WTC11 (cell line): ENCODE measurements around the gene FAT4. TPM values are rescaled to one million over a fixed set of nuclear protein-coding genes. Genes with fewer than 3 reads are reported as not detected.

Experiments used
- ATAC-seq: fragments of 200-7000 bp; cut with Tn5 transposase; 2 replicates; pipeline ENCODE4 v1.10.0; 2021; ENCODE audit warnings: mild to moderate bottlenecking, moderate library complexity
- CTCF ChIA-PET: fragments of 300-600 bp; sonication (Branson Sonifier 250); formaldehyde crosslinking; loops from one replicate; lab custom pipeline; 2021; ENCODE audit warnings: antibody characterized with exemption; lab: Charles Lee
- POLR2A ChIA-PET: fragments of 350-600 bp; sonication (Branson Sonifier 250); formaldehyde crosslinking; loops from one replicate; lab custom pipeline; 2021; ENCODE audit warnings: antibody characterized with exemption; lab: Charles Lee
- DNase-seq: peaks from one replicate; pipeline ENCODE4 v3.0.0; 2021; ENCODE audit warnings: low spot score
- H3K27ac Mint-ChIP-seq: 2 replicates; pipeline ENCODE4 v1.8.0; 2021; ENCODE audit warnings: mixed read lengths
- H3K27me3 Mint-ChIP-seq: 2 replicates; pipeline ENCODE4 v1.8.0; 2021; ENCODE audit warnings: low read depth, mild to moderate bottlenecking, moderate library complexity, mixed read lengths
- H3K36me3 Mint-ChIP-seq: 2 replicates; pipeline ENCODE4 v1.8.0; 2021; ENCODE audit warnings: mixed read lengths
- H3K4me1 Mint-ChIP-seq: 2 replicates; pipeline ENCODE4 v1.8.0; 2022; ENCODE audit warnings: mixed read lengths
- H3K4me3 Mint-ChIP-seq: 2 replicates; pipeline ENCODE4 v1.8.0; 2021; ENCODE audit warnings: mild to moderate bottlenecking, moderate library complexity, mixed read lengths
- H3K9me3 Mint-ChIP-seq: 2 replicates; pipeline ENCODE4 v1.8.0; 2021; ENCODE audit warnings: mixed read lengths
- ARID4B ChIP-seq: sonication (generic); formaldehyde crosslinking; IDR thresholded peaks from 2 replicates; pipeline ENCODE4 v1.8.0; 2023; ENCODE audit warnings: missing genetic modification reagents, mild to moderate bottlenecking, borderline replicate concordance
- ATF1 ChIP-seq: sonication (generic); formaldehyde crosslinking; IDR thresholded peaks from 2 replicates; pipeline ENCODE4 v1.8.1; 2023; ENCODE audit warnings: mild to moderate bottlenecking, moderate library complexity, missing genetic modification reagents
- FOXK1 ChIP-seq: sonication (generic); formaldehyde crosslinking; IDR thresholded peaks from 2 replicates; pipeline ENCODE4 v1.8.0; 2022; ENCODE audit warnings: mild to moderate bottlenecking, moderate library complexity, missing genetic modification reagents
- GABPB1 ChIP-seq: sonication (generic); formaldehyde crosslinking; IDR thresholded peaks from 2 replicates; pipeline ENCODE4 v1.8.1; 2023; ENCODE audit warnings: mild to moderate bottlenecking, missing genetic modification reagents
- GTF2I ChIP-seq: fragments of 250-450 bp; sonication (Bioruptor Pico); conservative IDR thresholded peaks from 2 replicates; pipeline ENCODE4 v1.4.0; 2021; ENCODE audit warnings: mild to moderate bottlenecking
- JUN ChIP-seq: sonication (generic); formaldehyde crosslinking; IDR thresholded peaks from 2 replicates; pipeline ENCODE4 v1.8.0; 2023; ENCODE audit warnings: mild to moderate bottlenecking, missing genetic modification reagents
- MLX ChIP-seq: sonication (generic); formaldehyde crosslinking; IDR thresholded peaks from 2 replicates; pipeline ENCODE4 v1.8.1; 2023; ENCODE audit warnings: mild to moderate bottlenecking, missing genetic modification reagents, moderate library complexity
- NFE2L1 ChIP-seq: sonication (generic); formaldehyde crosslinking; IDR thresholded peaks from 2 replicates; pipeline ENCODE4 v1.8.1; 2023; ENCODE audit warnings: missing genetic modification reagents
- NR1H2 ChIP-seq: sonication (generic); formaldehyde crosslinking; IDR thresholded peaks from 2 replicates; pipeline ENCODE4 v1.9.0; 2021; ENCODE audit warnings: mild to moderate bottlenecking, moderate library complexity, missing genetic modification reagents
- SMAD4 ChIP-seq: sonication (generic); formaldehyde crosslinking; IDR thresholded peaks from 2 replicates; pipeline ENCODE4 v1.8.0; 2022; ENCODE audit warnings: mild to moderate bottlenecking, missing genetic modification reagents
- SOX15 ChIP-seq: fragments of 250-450 bp; sonication (Bioruptor Pico); IDR thresholded peaks from 2 replicates; pipeline ENCODE4 v1.9.0; 2021; ENCODE audit warnings: mild to moderate bottlenecking
- TP53 ChIP-seq: sonication (generic); formaldehyde crosslinking; IDR thresholded peaks from 2 replicates; pipeline ENCODE4 v1.8.1; 2023; ENCODE audit warnings: mild to moderate bottlenecking, missing genetic modification reagents
- ZBTB21 ChIP-seq: sonication (generic); formaldehyde crosslinking; IDR thresholded peaks from 2 replicates; pipeline ENCODE4 v1.8.1; 2023; ENCODE audit warnings: mild to moderate bottlenecking, missing genetic modification reagents, borderline replicate concordance
- ZNF138 ChIP-seq: sonication (generic); formaldehyde crosslinking; conservative IDR thresholded peaks from 2 replicates; pipeline ENCODE4 v1.8.1; 2022; ENCODE audit warnings: mild to moderate bottlenecking, moderate library complexity, missing genetic modification reagents
- total RNA-seq: library from RNA; stranded (reverse); gene quantifications from 3 replicates; pipeline ENCODE4 v1.2.3, GENCODE V29; 2021
- TF ChIP-seq, protein P1 (sequence below): sonication (generic); formaldehyde crosslinking; IDR thresholded peaks from 2 replicates; pipeline ENCODE4 v1.8.0; 2022; ENCODE audit warnings: mild to moderate bottlenecking, missing genetic modification reagents
- TF ChIP-seq, protein P2 (sequence below): fragments of 250-450 bp; sonication (Bioruptor Pico); IDR thresholded peaks from 2 replicates; pipeline ENCODE4 v1.9.0; 2021; ENCODE audit warnings: mild to moderate bottlenecking
- TF ChIP-seq, protein P3 (sequence below): sonication (generic); formaldehyde crosslinking; IDR thresholded peaks from 2 replicates; pipeline ENCODE4 v1.8.0; 2022; ENCODE audit warnings: mild to moderate bottlenecking, missing genetic modification reagents
- TF ChIP-seq, protein P4 (sequence below): fragments of 250-450 bp; sonication (Bioruptor Pico); conservative IDR thresholded peaks from 2 replicates; pipeline ENCODE4 v1.9.0; 2021; ENCODE audit warnings: mild to moderate bottlenecking
- TF ChIP-seq, protein P5 (sequence below): sonication (generic); formaldehyde crosslinking; IDR thresholded peaks from 2 replicates; pipeline ENCODE4 v1.8.0; 2023; ENCODE audit warnings: missing genetic modification reagents

The FAT4 gene
- total RNA-seq, 1 experiment from 2014 or later: 10.5 TPM

GRCh38 chr4:125359960-125360634 is 45.3 kb downstream of the FAT4 start:
- no peak for TF ChIP-seq TP53 (CRISPR knock-in tag)
- no peak for TF ChIP-seq GTF2I (CRISPR knock-in tag)
- TF ChIP-seq, protein P1, sequence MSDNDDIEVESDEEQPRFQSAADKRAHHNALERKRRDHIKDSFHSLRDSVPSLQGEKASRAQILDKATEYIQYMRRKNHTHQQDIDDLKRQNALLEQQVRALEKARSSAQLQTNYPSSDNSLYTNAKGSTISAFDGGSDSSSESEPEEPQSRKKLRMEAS (CRISPR knock-in tag): no peak
- TF ChIP-seq GABPB1 (CRISPR knock-in tag): no peak
- no peak for TF ChIP-seq NFE2L1
- TF ChIP-seq ZBTB21 (CRISPR knock-in tag): no peak
- no peak for TF ChIP-seq SOX15 (CRISPR knock-in tag)
- TF ChIP-seq MLX (CRISPR knock-in tag): no peak
- TF ChIP-seq FOXK1: no peak
- TF ChIP-seq, protein P2, sequence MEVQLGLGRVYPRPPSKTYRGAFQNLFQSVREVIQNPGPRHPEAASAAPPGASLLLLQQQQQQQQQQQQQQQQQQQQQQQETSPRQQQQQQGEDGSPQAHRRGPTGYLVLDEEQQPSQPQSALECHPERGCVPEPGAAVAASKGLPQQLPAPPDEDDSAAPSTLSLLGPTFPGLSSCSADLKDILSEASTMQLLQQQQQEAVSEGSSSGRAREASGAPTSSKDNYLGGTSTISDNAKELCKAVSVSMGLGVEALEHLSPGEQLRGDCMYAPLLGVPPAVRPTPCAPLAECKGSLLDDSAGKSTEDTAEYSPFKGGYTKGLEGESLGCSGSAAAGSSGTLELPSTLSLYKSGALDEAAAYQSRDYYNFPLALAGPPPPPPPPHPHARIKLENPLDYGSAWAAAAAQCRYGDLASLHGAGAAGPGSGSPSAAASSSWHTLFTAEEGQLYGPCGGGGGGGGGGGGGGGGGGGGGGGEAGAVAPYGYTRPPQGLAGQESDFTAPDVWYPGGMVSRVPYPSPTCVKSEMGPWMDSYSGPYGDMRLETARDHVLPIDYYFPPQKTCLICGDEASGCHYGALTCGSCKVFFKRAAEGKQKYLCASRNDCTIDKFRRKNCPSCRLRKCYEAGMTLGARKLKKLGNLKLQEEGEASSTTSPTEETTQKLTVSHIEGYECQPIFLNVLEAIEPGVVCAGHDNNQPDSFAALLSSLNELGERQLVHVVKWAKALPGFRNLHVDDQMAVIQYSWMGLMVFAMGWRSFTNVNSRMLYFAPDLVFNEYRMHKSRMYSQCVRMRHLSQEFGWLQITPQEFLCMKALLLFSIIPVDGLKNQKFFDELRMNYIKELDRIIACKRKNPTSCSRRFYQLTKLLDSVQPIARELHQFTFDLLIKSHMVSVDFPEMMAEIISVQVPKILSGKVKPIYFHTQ (CRISPR knock-in tag): no peak
- TF ChIP-seq SMAD4 (CRISPR knock-in tag): no peak
- TF ChIP-seq NR1H2 (CRISPR knock-in tag): no peak
- TF ChIP-seq, protein P3, sequence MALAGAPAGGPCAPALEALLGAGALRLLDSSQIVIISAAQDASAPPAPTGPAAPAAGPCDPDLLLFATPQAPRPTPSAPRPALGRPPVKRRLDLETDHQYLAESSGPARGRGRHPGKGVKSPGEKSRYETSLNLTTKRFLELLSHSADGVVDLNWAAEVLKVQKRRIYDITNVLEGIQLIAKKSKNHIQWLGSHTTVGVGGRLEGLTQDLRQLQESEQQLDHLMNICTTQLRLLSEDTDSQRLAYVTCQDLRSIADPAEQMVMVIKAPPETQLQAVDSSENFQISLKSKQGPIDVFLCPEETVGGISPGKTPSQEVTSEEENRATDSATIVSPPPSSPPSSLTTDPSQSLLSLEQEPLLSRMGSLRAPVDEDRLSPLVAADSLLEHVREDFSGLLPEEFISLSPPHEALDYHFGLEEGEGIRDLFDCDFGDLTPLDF (CRISPR knock-in tag): no peak
- TF ChIP-seq ZNF138: no peak
- no peak for TF ChIP-seq JUN (CRISPR knock-in tag)
- no peak for TF ChIP-seq ATF1 (CRISPR knock-in tag)
- TF ChIP-seq ARID4B (CRISPR knock-in tag): no peak
- TF ChIP-seq, protein P4, sequence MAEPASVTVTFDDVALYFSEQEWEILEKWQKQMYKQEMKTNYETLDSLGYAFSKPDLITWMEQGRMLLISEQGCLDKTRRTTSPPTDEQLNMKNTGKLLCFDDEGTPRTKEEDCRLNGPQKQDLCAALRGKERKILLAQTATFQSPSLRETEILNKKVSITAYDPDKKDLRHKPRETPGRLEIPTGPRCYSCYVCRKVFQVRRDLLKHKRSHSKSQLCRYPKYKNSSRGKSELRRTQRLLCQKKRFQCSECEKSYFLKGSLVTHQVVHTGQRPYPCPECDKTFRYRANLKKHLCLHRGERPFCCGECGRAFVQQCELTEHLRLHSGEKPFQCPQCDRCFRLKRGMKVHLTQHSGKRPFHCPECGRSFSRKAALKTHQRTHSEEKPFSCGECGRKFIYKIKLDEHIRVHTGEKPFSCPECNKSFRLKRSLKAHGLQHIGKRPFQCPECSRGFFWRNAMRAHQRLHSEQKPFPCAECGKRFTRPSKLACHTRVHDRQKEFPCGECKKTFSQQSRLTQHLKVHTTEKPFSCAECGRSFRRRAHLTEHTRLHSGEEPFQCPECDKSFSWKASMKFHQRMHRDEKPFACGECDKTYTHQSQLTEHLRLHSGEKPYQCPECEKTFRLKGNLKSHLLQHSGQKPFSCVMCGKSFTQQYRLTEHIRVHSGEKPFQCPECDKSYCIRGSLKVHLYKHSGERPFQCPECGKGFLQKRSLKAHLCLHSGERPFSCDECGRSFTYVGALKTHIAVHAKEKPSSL: no peak
- TF ChIP-seq, protein P5, sequence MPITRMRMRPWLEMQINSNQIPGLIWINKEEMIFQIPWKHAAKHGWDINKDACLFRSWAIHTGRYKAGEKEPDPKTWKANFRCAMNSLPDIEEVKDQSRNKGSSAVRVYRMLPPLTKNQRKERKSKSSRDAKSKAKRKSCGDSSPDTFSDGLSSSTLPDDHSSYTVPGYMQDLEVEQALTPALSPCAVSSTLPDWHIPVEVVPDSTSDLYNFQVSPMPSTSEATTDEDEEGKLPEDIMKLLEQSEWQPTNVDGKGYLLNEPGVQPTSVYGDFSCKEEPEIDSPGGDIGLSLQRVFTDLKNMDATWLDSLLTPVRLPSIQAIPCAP (CRISPR knock-in tag): no peak
- Mint-ChIP-seq H3K27ac (no peak overlapping the region), H3K4me1 (peaks cover 43% of the 10 kb centered on the region), H3K27me3 (peaks cover 10% of the 10 kb centered on the region), H3K9me3 (peaks cover 5% of the 10 kb centered on the region), H3K36me3 (no peaks in the 10 kb centered on the region), H3K4me3 (no peak overlapping the region)
- ChIA-PET CTCF (no interaction called here), POLR2A (no interaction called here)
- no peak for ATAC-seq
- DNase-seq: no peak
